Liver (tissue), 9 donors: ENCODE results near the gene CCDC91. TPM values are rescaled to one million over a fixed set of nuclear protein-coding genes. Genes with fewer than 3 reads are reported as not detected.

Experiments
- DNase-seq: peaks from one replicate; pipeline ENCODE4 v3.0.0-alpha.2; 2017; ENCODE audit warnings: low spot score
- H3K27ac ChIP-seq, 2 donors: one replicate each; pipeline ENCODE4 v1.7.0; 2013; ENCODE audit warnings: inconsistent platforms in 2 of 2, low read length in 2 of 2, control low read depth in 1 of 2, low read depth in 1 of 2, mild to moderate bottlenecking in 1 of 2
- H3K27me3 ChIP-seq, 4 donors: one replicate each; pipeline versions ENCODE4 v1.6.1 to v1.7.0; 2013; ENCODE audit warnings: low read length in 3 of 4, inconsistent platforms in 1 of 4, mild to moderate bottlenecking in 1 of 4, moderate library complexity in 1 of 4; ENCODE audit not compliant: control insufficient read depth in 4 of 4, insufficient read depth in 4 of 4
- H3K36me3 ChIP-seq, 4 donors: one replicate each; pipeline versions ENCODE4 v1.6.1 to v1.7.0; 2013; ENCODE audit warnings: low read length in 3 of 4, mild to moderate bottlenecking in 3 of 4, low read depth in 1 of 4, moderate library complexity in 1 of 4; ENCODE audit not compliant: control insufficient read depth in 4 of 4, insufficient read depth in 3 of 4
- H3K4me1 ChIP-seq, 4 donors: one replicate each; pipeline versions ENCODE4 v1.6.1 to v1.7.0; 2013; ENCODE audit warnings: low read length in 3 of 4, mild to moderate bottlenecking in 3 of 4, moderate library complexity in 1 of 4; ENCODE audit not compliant: control insufficient read depth in 4 of 4, insufficient read depth in 4 of 4
- H3K4me3 ChIP-seq, 3 donors: one replicate each; pipeline versions ENCODE4 v1.6.1 to v1.7.0; 2013; ENCODE audit warnings: low read length in 3 of 3, control low read depth in 1 of 3, low read depth in 1 of 3, mild to moderate bottlenecking in 1 of 3
- H3K9ac ChIP-seq, 2 donors: one replicate each; pipeline ENCODE4 v1.7.0; 2013; ENCODE audit warnings: low read length in 2 of 2, mild to moderate bottlenecking in 2 of 2, moderate library complexity in 2 of 2, control low read depth in 1 of 2, low read depth in 1 of 2
- H3K9me3 ChIP-seq, 4 donors: one replicate each; pipeline versions ENCODE4 v1.6.1 to v1.7.0; 2013; ENCODE audit warnings: low read length in 3 of 4; ENCODE audit not compliant: control insufficient read depth in 4 of 4
- ATF3 ChIP-seq: IDR thresholded peaks from 2 replicates; pipeline ENCODE4 v1.6.1; 2016; ENCODE audit warnings: antibody characterized with exemption
- CTCF ChIP-seq: fragments of 150-350 bp; IDR thresholded peaks from 2 replicates; pipeline ENCODE4 v1.5.1; 2017; ENCODE audit warnings: improper control_type of control experiment, low read depth, low read length; ENCODE audit not compliant: missing input control
- EGR1 ChIP-seq, 2 donors: IDR thresholded peaks; 2 replicates each; pipeline ENCODE4 v1.6.1; 2016 to 2018; ENCODE audit warnings: antibody characterized with exemption in 2 of 2, low read depth in 2 of 2
- FOXA1 ChIP-seq: IDR thresholded peaks from 2 replicates; pipeline ENCODE4 v1.6.1; 2016; ENCODE audit warnings: antibody characterized with exemption
- FOXA2 ChIP-seq: IDR thresholded peaks from 2 replicates; pipeline ENCODE4 v1.6.1; 2016; ENCODE audit warnings: antibody characterized with exemption
- GABPA ChIP-seq, 2 donors: IDR thresholded peaks in 1 of 2; conservative IDR thresholded peaks in 1 of 2; 2 replicates each; pipeline ENCODE4 v1.6.1; 2016; ENCODE audit warnings: antibody characterized with exemption in 2 of 2, mild to moderate bottlenecking in 1 of 2, moderate library complexity in 1 of 2
- HNF4A ChIP-seq, 2 donors: conservative IDR thresholded peaks; 2 replicates each; pipeline ENCODE4 v1.6.1; 2016; ENCODE audit warnings: antibody characterized with exemption in 2 of 2, mild to moderate bottlenecking in 2 of 2
- HNF4G ChIP-seq: IDR thresholded peaks from 2 replicates; pipeline ENCODE4 v1.6.1; 2016; ENCODE audit warnings: antibody characterized with exemption
- JUND ChIP-seq, 2 donors: IDR thresholded peaks; 2 replicates each; pipeline ENCODE4 v1.6.1; 2016; ENCODE audit warnings: antibody characterized with exemption in 2 of 2
- MAX ChIP-seq: IDR thresholded peaks from 2 replicates; pipeline ENCODE4 v1.6.1; 2016; ENCODE audit warnings: antibody characterized with exemption
- NR2F2 ChIP-seq: IDR thresholded peaks from 2 replicates; pipeline ENCODE4 v1.6.1; 2016; ENCODE audit warnings: antibody characterized with exemption
- RAD21 ChIP-seq, 2 donors: IDR thresholded peaks; 2 replicates each; pipeline ENCODE4 v1.6.1; 2016; ENCODE audit warnings: antibody characterized with exemption in 2 of 2, mild to moderate bottlenecking in 2 of 2
- REST ChIP-seq: IDR thresholded peaks from 2 replicates; pipeline ENCODE4 v1.6.1; 2016; ENCODE audit warnings: antibody characterized with exemption, mild to moderate bottlenecking
- RXRA ChIP-seq, 2 donors: IDR thresholded peaks; 2 replicates each; pipeline ENCODE4 v1.6.1; 2017 to 2018; ENCODE audit warnings: antibody characterized with exemption in 2 of 2, mild to moderate bottlenecking in 1 of 2
- SP1 ChIP-seq: IDR thresholded peaks from 2 replicates; pipeline ENCODE4 v1.6.1; 2018; ENCODE audit warnings: antibody characterized with exemption, mild to moderate bottlenecking
- TAF1 ChIP-seq: conservative IDR thresholded peaks from 2 replicates; pipeline ENCODE4 v1.6.1; 2016; ENCODE audit warnings: antibody characterized with exemption, mild to moderate bottlenecking
- YY1 ChIP-seq: IDR thresholded peaks from 2 replicates; pipeline ENCODE4 v1.6.1; 2016; ENCODE audit warnings: antibody characterized with exemption, mild to moderate bottlenecking
- ZBTB33 ChIP-seq: IDR thresholded peaks from 2 replicates; pipeline ENCODE4 v1.6.1; 2016; ENCODE audit warnings: antibody characterized with exemption
- WGBS: extraction: QIAGEN DNeasy Blood & Tissue Kit; methylation state at CpG from one replicate; pipeline ENCODE4 v1.1.7; 2013; 5-methylcytosine and 5-hydroxymethylcytosine counted together
- polyA plus RNA-seq, 2 donors: library from polyadenylated mRNA; stranded (reverse) in 1 of 2; unstranded in 1 of 2; fragments of 200-250 nt in 1 of 2; fragments of >200 nt in 1 of 2; fragmentation: Nextera tagmentation in 1 of 2; extraction: Ambion mirVana in 1 of 2; gene quantifications; one replicate each; pipeline versions ENCODE4 v1.2.1 to v1.2.3, GENCODE V29; 2013 to 2015
- total RNA-seq, 2 donors: library from RNA; depleted of rRNA; stranded (reverse); fragments of >200 nt; gene quantifications; one replicate each; pipeline ENCODE4 v1.2.3, GENCODE V29; 2014
- donor health status: healthy.
- donor health status: healthy.
- donor health status: healthy.
- donor health status: healthy.
- donor health status: healthy.

CCDC91 gene
- total and polyA plus RNA-seq, 4 donors, result 8.4 to 29.0 (median 15.1) TPM

GRCh38 chr12:28500373-28501024 is 310.2 kb downstream of the CCDC91 start:
- no peak for DNase-seq
- no peak overlapping the region for H3K9ac ChIP-seq
- 94% methylated on average over 1 of the region's 1 CpG for WGBS
- no peak overlapping the region for H3K4me3 ChIP-seq
- no peaks in the 10 kb centered on the region for H3K27me3 ChIP-seq
- H3K36me3 ChIP-seq, result peaks cover 0 to 2% (median 0%) of the 10 kb centered on the region in 4 donors
- no peaks in the 10 kb centered on the region for H3K9me3 ChIP-seq
- H3K4me1 ChIP-seq, result no peaks in the 10 kb centered on the region
- TF ChIP-seq MAX (no peak), ATF3 (no peak), FOXA1 (no peak), TAF1 (no peak), REST (no peak), HNF4G (no peak), GABPA (IDR thresholded peaks at IDR 0.05 in 1 of 2, conservative IDR thresholded peaks at IDR 0.05 in 1 of 2) (no peak), NR2F2 (no peak), FOXA2 (no peak), HNF4A (conservative IDR thresholded peaks at IDR 0.05) (no peak), YY1 (no peak), SP1 (no peak), RAD21 (IDR thresholded peaks at IDR 0.05) (no peak)
- no peak overlapping the region for H3K27ac ChIP-seq

GRCh38 chr12:28506271-28506670 is 316.0 kb downstream of the CCDC91 start:
- Histone ChIP-seq H3K9me3 (no peaks in the 10 kb centered on the region), H3K27ac (no peak overlapping the region), H3K4me3 (no peak overlapping the region), H3K27me3 (no peaks in the 10 kb centered on the region), H3K9ac (no peak overlapping the region), H3K36me3 (no peaks in the 10 kb centered on the region), H3K4me1 (no peaks in the 10 kb centered on the region)
- TF ChIP-seq SP1 (no peak), MAX (no peak), YY1 (no peak), RXRA (IDR thresholded peaks at IDR 0.05) (no peak), RAD21 (IDR thresholded peaks at IDR 0.05) (no peak), ZBTB33 (no peak), FOXA1 (no peak), EGR1 (IDR thresholded peaks at IDR 0.05; ENCODE audit: low read depth in 2 of 2) (no peak), NR2F2 (no peak), JUND (IDR thresholded peaks at IDR 0.05) (no peak), HNF4A (conservative IDR thresholded peaks at IDR 0.05) (no peak), REST (no peak), CTCF (no peak), TAF1 (no peak), GABPA (IDR thresholded peaks at IDR 0.05 in 1 of 2, conservative IDR thresholded peaks at IDR 0.05 in 1 of 2) (no peak), FOXA2 (no peak), ATF3 (no peak), HNF4G (no peak)
- DNase-seq, result no peak
